Right atrium auricular region (tissue), 2 donors: ENCODE data around the gene GPBP1L1. TPM values are rescaled to one million over a fixed set of nuclear protein-coding genes. Genes with fewer than 3 reads are reported as not detected.

Experiments
- DNase-seq: peaks from one replicate; pipeline ENCODE4 v3.0.0-alpha.2; 2019; ENCODE audit warnings: low spot score
- H3K27ac ChIP-seq, 2 donors: fragments of 200-600 bp; sonication (generic); 1 replicate in 1 of 2; 2 replicates in 1 of 2; pipeline ENCODE4 v1.5.1; 2016 to 2019
- H3K27me3 ChIP-seq, 2 donors: fragments of 200-600 bp; sonication (generic); one replicate each; pipeline versions ENCODE4 v1.5.1 to v1.6.0; 2017 to 2019
- H3K36me3 ChIP-seq: fragments of 200-600 bp; sonication (generic); one replicate; pipeline ENCODE4 v1.5.1; 2016
- H3K4me1 ChIP-seq, 2 donors: fragments of 200-600 bp; sonication (generic); one replicate each; pipeline versions ENCODE4 v1.5.1 to v1.6.0; 2017 to 2019
- H3K4me3 ChIP-seq, 2 donors: fragments of 200-600 bp; sonication (generic); 1 replicate in 1 of 2; 2 replicates in 1 of 2; pipeline ENCODE4 v1.5.1; 2017 to 2019; ENCODE audit warnings: mild to moderate bottlenecking in 1 of 2, moderate library complexity in 1 of 2
- H3K9me3 ChIP-seq, 2 donors: fragments of 200-600 bp; sonication (generic); one replicate each; pipeline ENCODE4 v1.5.1; 2019
- CTCF ChIP-seq, 2 donors: fragments of 200-600 bp; sonication (generic); IDR thresholded peaks; one replicate each; pipeline ENCODE4 v1.5.1; 2019; ENCODE audit warnings: antibody characterized with exemption in 2 of 2
- total RNA-seq, 2 donors: library from RNA; depleted of rRNA; stranded (reverse); fragments of >200 nt; gene quantifications; one replicate each; pipeline ENCODE4 v1.1.0, GENCODE V29; 2016

The GPBP1L1 gene
- total RNA-seq, 2 donors from 2014 or later = 77.3 to 106 TPM

DNA sequence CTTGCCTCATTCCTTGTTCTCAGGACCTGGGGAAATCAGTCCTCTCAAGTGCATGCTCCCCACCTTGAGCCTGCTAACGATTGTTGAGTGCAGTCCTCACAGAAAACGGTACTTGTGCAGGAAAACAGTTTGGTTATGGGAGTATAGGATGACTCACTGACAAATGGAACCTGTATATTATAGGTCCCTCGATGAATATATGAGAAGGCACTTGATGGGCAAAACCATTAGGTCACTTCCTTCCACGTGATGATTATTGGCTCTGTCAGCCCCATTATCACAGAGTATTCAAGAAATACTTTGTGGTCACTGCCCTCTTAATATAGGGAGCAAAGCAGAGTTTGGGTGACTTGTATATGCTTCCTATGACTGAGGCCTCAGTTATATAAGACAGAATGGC, 68.7 kb downstream of the GPBP1L1 start:
- TF ChIP-seq CTCF (IDR thresholded peaks at IDR 0.05) = no peak
- Histone ChIP-seq H3K4me3 (no peak overlapping the region), H3K27ac (no peak overlapping the region), H3K4me1 (peaks cover 0 to 17% of the 10 kb centered on the region in 2 donors), H3K36me3 (peaks cover 50% of the 10 kb centered on the region), H3K9me3 (no peaks in the 10 kb centered on the region), H3K27me3 (no peaks in the 10 kb centered on the region)
- DNase-seq = no peak

DNA sequence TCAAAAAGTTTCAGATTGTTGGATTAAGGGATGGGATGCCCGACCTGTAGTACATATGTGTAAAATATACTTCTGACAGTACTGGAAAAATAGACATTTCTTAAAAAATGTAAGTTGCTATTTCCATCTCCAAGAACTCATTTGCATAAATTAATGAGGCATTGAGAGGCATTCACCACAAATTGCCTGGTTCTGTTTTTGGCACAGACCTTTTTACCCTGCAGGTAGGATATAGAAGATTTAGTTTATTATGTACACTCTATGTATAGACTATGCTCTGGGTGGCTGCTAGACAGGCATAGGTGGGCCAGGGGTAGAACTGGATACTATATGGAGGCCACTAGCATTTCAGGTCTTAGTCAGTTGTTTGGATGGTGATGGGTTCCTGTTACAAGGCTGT, 70.4 kb downstream of the GPBP1L1 start:
- no peak for TF ChIP-seq CTCF (IDR thresholded peaks at IDR 0.05)
- no peak overlapping the region for H3K4me3 ChIP-seq
- H3K36me3 ChIP-seq = peaks cover 50% of the 10 kb centered on the region
- no peak overlapping the region for H3K27ac ChIP-seq
- H3K4me1 ChIP-seq = peaks cover 0 to 1% of the 10 kb centered on the region in 2 donors
- no peaks in the 10 kb centered on the region for H3K27me3 ChIP-seq
- H3K9me3 ChIP-seq = no peaks in the 10 kb centered on the region
- no peak for DNase-seq

- DNase-seq = no peak
- Histone ChIP-seq H3K4me1 (no peaks in the 10 kb centered on the region), H3K27ac (no peak overlapping the region), H3K9me3 (no peaks in the 10 kb centered on the region), H3K4me3 (no peak overlapping the region), H3K27me3 (no peaks in the 10 kb centered on the region), H3K36me3 (peaks cover 70% of the 10 kb centered on the region)
- TF ChIP-seq CTCF (IDR thresholded peaks at IDR 0.05) = no peak
These were observed 73.3 kb downstream of the GPBP1L1 start for GRCh38 chr1:45612941-45613579.

DNA sequence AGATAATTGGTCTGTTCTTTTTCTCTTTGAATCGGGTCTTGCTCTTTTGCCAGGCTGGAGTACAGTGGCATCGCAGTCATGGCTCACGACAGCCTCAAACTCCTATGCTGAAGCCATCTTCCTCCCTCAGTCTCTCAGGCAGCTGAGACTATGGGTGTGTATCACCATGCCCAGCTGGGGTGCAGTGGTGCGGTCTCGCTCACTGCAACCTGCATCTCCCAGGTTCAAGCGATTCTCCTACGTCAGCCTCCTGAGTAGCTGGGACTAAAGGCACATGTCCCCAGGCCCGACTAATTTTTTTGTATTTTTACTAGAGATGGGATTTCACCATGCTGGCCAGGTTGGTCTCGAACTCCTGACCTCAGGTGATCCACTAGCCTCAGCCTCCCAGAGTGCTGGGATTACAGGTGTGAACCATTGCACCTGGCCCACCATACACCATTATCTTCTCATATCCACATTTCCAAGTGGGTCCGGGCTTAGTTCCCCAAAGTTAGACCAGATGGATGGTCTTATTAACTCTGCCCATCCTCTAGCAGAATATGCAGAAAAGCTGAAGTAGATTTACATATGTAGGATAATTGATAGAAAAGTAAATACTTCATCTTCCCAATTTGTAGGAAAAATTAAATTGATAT, 75.6 kb downstream of the GPBP1L1 start:
- H3K4me3 ChIP-seq = no peak overlapping the region
- H3K9me3 ChIP-seq = no peaks in the 10 kb centered on the region
- peaks cover 64% of the 10 kb centered on the region for H3K36me3 ChIP-seq
- H3K27me3 ChIP-seq = no peaks in the 10 kb centered on the region
- no peak for DNase-seq
- no peak overlapping the region for H3K27ac ChIP-seq
- H3K4me1 ChIP-seq = no peaks in the 10 kb centered on the region
- no peak for TF ChIP-seq CTCF (IDR thresholded peaks at IDR 0.05)

GRCh38 chr1:45608175-45609156, 77.9 kb downstream of the GPBP1L1 start:
- no peak for TF ChIP-seq CTCF (IDR thresholded peaks at IDR 0.05)
- H3K27me3 ChIP-seq = no peaks in the 10 kb centered on the region
- H3K4me3 ChIP-seq = no peak overlapping the region
- H3K4me1 ChIP-seq = no peaks in the 10 kb centered on the region
- DNase-seq = no peak
- H3K27ac ChIP-seq = peak overlapping the region in 1 of 2 donors; percentile 23
- no peaks in the 10 kb centered on the region for H3K9me3 ChIP-seq
- peaks cover 50% of the 10 kb centered on the region for H3K36me3 ChIP-seq
